Ovary (tissue), 9 donors: ENCODE data around the gene KRTAP10-5. TPM values are rescaled to one million over a fixed set of nuclear protein-coding genes. Genes with fewer than 3 reads are reported as not detected.
"Not testable (repeated sequence)": the region's sequence is repeated elsewhere in the genome, so short reads cannot be mapped to it uniquely, and the experiment has no call there.

Experiments used
- DNase-seq, 5 donors: peaks; one replicate each; pipeline ENCODE4 v3.0.0-alpha.2; 2019 to 2020
- H3K27ac ChIP-seq, 2 donors: fragments of 200-600 bp; one replicate each; pipeline versions ENCODE4 v1.5.1 to v1.8.0; 2019 to 2022
- H3K27me3 ChIP-seq: fragments of 200-600 bp; one replicate; pipeline ENCODE4 v1.8.0; 2022
- H3K36me3 ChIP-seq: fragments of 200-600 bp; sonication (generic); one replicate; pipeline ENCODE4 v1.5.1; 2019
- H3K4me1 ChIP-seq: one replicate; pipeline ENCODE4 v1.8.1; 2013; ENCODE audit warnings: mild to moderate bottlenecking, moderate library complexity; ENCODE audit not compliant: insufficient read depth
- H3K4me3 ChIP-seq: fragments of 200-600 bp; sonication (generic); one replicate; pipeline ENCODE4 v1.5.1; 2017
- H3K9me3 ChIP-seq, 2 donors: fragments of 200-600 bp in 1 of 2; sonication (generic) in 1 of 2; one replicate each; pipeline versions ENCODE4 v1.5.1 to v1.8.1; 2013 to 2019; ENCODE audit warnings: mild to moderate bottlenecking in 1 of 2, moderate library complexity in 1 of 2
- CTCF ChIP-seq, 3 donors: fragments of 450-650 bp in 2 of 3; fragments of 200-600 bp in 1 of 3; IDR thresholded peaks; one replicate each; pipeline versions ENCODE4 v1.5.1 to v1.8.0; 2016 to 2022; ENCODE audit warnings: antibody characterized with exemption in 3 of 3, mild to moderate bottlenecking in 1 of 3
- EP300 ChIP-seq: sonication (generic); formaldehyde crosslinking; IDR thresholded peaks from one replicate; pipeline ENCODE4 v1.6.1; 2017; ENCODE audit warnings: antibody characterized with exemption
- POLR2A ChIP-seq: fragments of 450-650 bp; IDR thresholded peaks from one replicate; pipeline ENCODE4 v1.6.1; 2017; ENCODE audit warnings: antibody characterized with exemption, mild to moderate bottlenecking, moderate library complexity
- WGBS, 3 donors: extraction: QIAGEN DNeasy Blood & Tissue Kit in 1 of 3; methylation state at CpG; one replicate each; pipeline versions ENCODE4 v1.1.5 to v1.1.7; 2013 to 2017; 5-methylcytosine and 5-hydroxymethylcytosine counted together
- intact Hi-C, 4 donors: fragments of 100-400 bp; cut with DNase I; formaldehyde crosslinking; loops; one replicate each; pipeline versions ENCODE4 v1.11.0 to v1.15.1; 2022 to 2023
- polyA plus RNA-seq, 2 donors: library from polyadenylated mRNA; stranded (reverse); fragments of 200-250 nt in 1 of 2; fragments of 350-450 nt in 1 of 2; fragmentation: Illumina TruSeq in 1 of 2; extraction: RNeasy Lipid Tissue Mini Kit (QIAGEN cat#74804) in 1 of 2; gene quantifications; one replicate each; pipeline ENCODE4 v1.2.3, GENCODE V29; 2013 to 2014
- total RNA-seq, 7 donors: library from RNA; depleted of rRNA in 2 of 7; stranded (reverse); fragments of >200 nt in 2 of 7; fragmentation: NEBNext Ultra II Directional in 3 of 7; extraction: Animal tissue kit (Norgen Biotek cat#: 25700) in 3 of 7; gene quantifications; one replicate each; pipeline versions ENCODE4 v1.1.0 to v1.2.4, GENCODE V29; 2016 to 2023
- donor health status: DM: no; HTN: no; CAD: no; lungs with moderate emphysema.
- donor health status: DM: no; HTN: no; CAD: no.
- donor health status: Bipolar disorder and iron deficiency.
- donor health status: DM: yes; HTN: yes; CAD: no.
- donor health status: DM: no; HTN: no; CAD: no.
- donor health status: DM: yes; HTN: yes; CAD: no.

The KRTAP10-5 gene
- total and polyA plus RNA-seq, 9 donors: not detected

GRCh38 chr21:44574457-44575306, 5.7 kb downstream of the KRTAP10-5 start:
- no peaks in the 10 kb centered on the region for H3K27me3 ChIP-seq
- intact Hi-C loops: no loop called here
- DNase-seq: no peak
- H3K27ac ChIP-seq: no peak overlapping the region
- no peaks in the 10 kb centered on the region for H3K9me3 ChIP-seq
- H3K4me3 ChIP-seq: no peak overlapping the region
- H3K36me3 ChIP-seq: no peaks in the 10 kb centered on the region
- TF ChIP-seq EP300 (no peak), CTCF (IDR thresholded peaks at IDR 0.05) (no peak), POLR2A (no peak)
- H3K4me1 ChIP-seq: no peaks in the 10 kb centered on the region
- 26 to 30% (median 29%) methylated on average over 20 to 21 of the region's 21 CpGs for WGBS, 3 donors

- H3K36me3 ChIP-seq, intact Hi-C loops, H3K27ac ChIP-seq, H3K4me3 ChIP-seq, H3K4me1 ChIP-seq, H3K9me3 ChIP-seq, DNase-seq, H3K27me3 ChIP-seq: not testable (repeated sequence)
- 47 to 61% (median 47%) methylated on average over 13 to 22 of the region's 25 CpGs for WGBS, 3 donors
Measured at GRCh38 chr21:44573630-44574456, 6.6 kb downstream of the KRTAP10-5 start, which contains the start of gene KRTAP10-4. Gene KRTAP10-4 (plus strand): TSS chr21:44573729. CDS start chr21:44573759, 30 bp downstream.

GRCh38 chr21:44572959-44573583, 7.3 kb downstream of the KRTAP10-5 start:
- H3K36me3 ChIP-seq: no peaks in the 10 kb centered on the region
- intact Hi-C loops: no loop called here
- no peak overlapping the region for H3K27ac ChIP-seq
- H3K27me3 ChIP-seq: no peaks in the 10 kb centered on the region
- no peaks in the 10 kb centered on the region for H3K9me3 ChIP-seq
- H3K4me1 ChIP-seq: no peaks in the 10 kb centered on the region
- no peak overlapping the region for H3K4me3 ChIP-seq
- WGBS, 3 donors: 64 to 77% (median 73%) methylated on average over 15 of the region's 15 CpGs
- TF ChIP-seq CTCF (IDR thresholded peaks at IDR 0.05): no peak
- no peak for TF ChIP-seq EP300
- TF ChIP-seq POLR2A: no peak
- no peak for DNase-seq

GRCh38 chr21:44571844-44572782, 8.3 kb downstream of the KRTAP10-5 start:
- Histone ChIP-seq H3K27ac (no peak overlapping the region), H3K27me3 (no peaks in the 10 kb centered on the region), H3K4me3 (no peak overlapping the region), H3K9me3 (no peaks in the 10 kb centered on the region), H3K36me3 (no peaks in the 10 kb centered on the region), H3K4me1 (no peaks in the 10 kb centered on the region)
- WGBS, 3 donors: 88 to 92% (median 88%) methylated on average over 40 of the region's 40 CpGs
- DNase-seq: no peak
- intact Hi-C loops: no loop called here
- TF ChIP-seq EP300: no peak
- no peak for TF ChIP-seq CTCF (IDR thresholded peaks at IDR 0.05)
- TF ChIP-seq POLR2A: no peak
